Large intestine (tissue), 3 donors: ENCODE data around the gene NHLH1. TPM values are rescaled to one million over a fixed set of nuclear protein-coding genes. Genes with fewer than 3 reads are reported as not detected.

Experiments
- DNase-seq, 2 donors: peaks; one replicate each; pipeline versions ENCODE4 v3.0.0 to v3.0.0-alpha.2; 2013
- H3K27ac ChIP-seq: one replicate; pipeline ENCODE4 v1.5.1; 2013; ENCODE audit warnings: low read length
- H3K27me3 ChIP-seq: 2 replicates; pipeline ENCODE4 v1.6.1; 2013; ENCODE audit warnings: low read length; ENCODE audit not compliant: control insufficient read depth, insufficient read depth
- H3K36me3 ChIP-seq: 2 replicates; pipeline ENCODE4 v1.6.1; 2013; ENCODE audit warnings: low read length; ENCODE audit not compliant: control insufficient read depth, insufficient read depth
- H3K4me1 ChIP-seq: one replicate; pipeline ENCODE4 v1.6.1; 2013; ENCODE audit warnings: low read length; ENCODE audit not compliant: control insufficient read depth, insufficient read depth
- H3K4me3 ChIP-seq: one replicate; pipeline ENCODE4 v1.5.1; 2013; ENCODE audit warnings: low read length
- H3K9me3 ChIP-seq: one replicate; pipeline ENCODE4 v1.6.1; 2013; ENCODE audit warnings: mild to moderate bottlenecking, low read depth, low read length, moderate library complexity; ENCODE audit not compliant: control insufficient read depth
- WGBS: methylation state at CpG from one replicate; pipeline ENCODE4 v1.1.5; 2013; ENCODE audit warnings: low lambda C conversion rate; ENCODE audit not compliant: insufficient coverage; 5-methylcytosine and 5-hydroxymethylcytosine counted together
- polyA plus RNA-seq: library from polyadenylated mRNA; unstranded; fragments of 120-200 nt; gene quantifications from one replicate; pipeline ENCODE4 v1.2.1, GENCODE V29; 2013

Gene NHLH1
- polyA plus RNA-seq, 1 donor = 0.19 TPM

DNA sequence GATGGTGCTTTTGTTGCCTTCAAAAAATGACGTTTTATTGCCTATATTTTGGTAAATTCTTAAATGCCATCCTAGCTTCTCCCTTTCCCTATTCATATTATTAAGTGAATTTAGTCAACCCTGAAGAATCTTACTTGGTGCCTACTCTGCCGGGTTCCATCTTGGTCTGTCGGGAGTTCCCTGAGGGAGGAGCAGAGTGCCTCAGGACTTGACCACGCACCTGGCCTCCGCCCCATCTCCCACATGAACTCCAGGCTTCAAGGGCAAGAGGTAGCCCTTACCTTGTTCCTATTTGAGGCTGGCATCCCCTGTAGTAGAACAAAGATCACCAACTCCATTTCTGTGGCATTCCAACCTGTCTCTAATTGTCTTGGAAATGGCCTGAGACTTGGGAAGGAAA, 55.0 kb downstream of the NHLH1 start:
- Histone ChIP-seq H3K27ac (no peak overlapping the region), H3K9me3 (no peaks in the 10 kb centered on the region), H3K4me3 (no peak overlapping the region), H3K27me3 (no peaks in the 10 kb centered on the region), H3K4me1 (peaks cover 9% of the 10 kb centered on the region), H3K36me3 (peaks cover 65% of the 10 kb centered on the region)
- WGBS = 80% methylated on average over 1 of the region's 5 CpGs
- no peak for DNase-seq

Other genes starting within 250 kb of the NHLH1 start
- 0.27 TPM for gene ATP1A4, start 215.5 kb upstream of the NHLH1 start, polyA plus RNA-seq
- 1.9 TPM for gene CASQ1, start 176.5 kb upstream of the NHLH1 start, polyA plus RNA-seq
- gene PEA15, start 161.7 kb upstream of the NHLH1 start, polyA plus RNA-seq = 74.8 TPM
- 152 TPM for gene DCAF8, start 104.5 kb upstream of the NHLH1 start, polyA plus RNA-seq
- 49.1 TPM for gene PEX19, start 81.9 kb upstream of the NHLH1 start, polyA plus RNA-seq
- 137 TPM for gene COPA, start 23.8 kb upstream of the NHLH1 start, polyA plus RNA-seq
- gene NCSTN, start 23.7 kb upstream of the NHLH1 start, polyA plus RNA-seq = 132 TPM
- 18.8 TPM for gene VANGL2, start 33.5 kb downstream of the NHLH1 start, polyA plus RNA-seq
- 1.6 TPM for gene SLAMF6, start 156.2 kb downstream of the NHLH1 start, polyA plus RNA-seq
- gene CD84, start 212.4 kb downstream of the NHLH1 start, polyA plus RNA-seq = 1.7 TPM